Astrocyte of the cerebellum (primary cell): ENCODE data around the gene DCTN5.
A peak's percentile ranks its signal among the peaks of the same experiment; 100 is the strongest.
"Not testable (repeated sequence)": the region's sequence is repeated elsewhere in the genome, so short reads cannot be mapped to it uniquely, and the experiment has no call there.

Source experiments
- DNase-seq: peaks from one replicate; pipeline ENCODE4 v3.0.0-alpha.2; 2011; ENCODE audit warnings: low read depth
- H3K4me3 ChIP-seq: 2 replicates; pipeline ENCODE4 v1.5.1; 2011; ENCODE audit warnings: mild to moderate bottlenecking, low read depth, low read length, moderate library complexity
- in situ Hi-C: cut with HindIII; loops from 2 replicates; pipeline ENCODE4 v1.10.0; 2017; ENCODE audit warnings: low sequenced_read_pairs
- TF ChIP-seq, protein P1 (sequence below): IDR thresholded peaks from 2 replicates; pipeline ENCODE4 v1.5.1; 2012; ENCODE audit warnings: low read length, low read depth, moderate library complexity, mild to moderate bottlenecking; ENCODE audit errors: missing control alignments

The DCTN5 gene

DNA sequence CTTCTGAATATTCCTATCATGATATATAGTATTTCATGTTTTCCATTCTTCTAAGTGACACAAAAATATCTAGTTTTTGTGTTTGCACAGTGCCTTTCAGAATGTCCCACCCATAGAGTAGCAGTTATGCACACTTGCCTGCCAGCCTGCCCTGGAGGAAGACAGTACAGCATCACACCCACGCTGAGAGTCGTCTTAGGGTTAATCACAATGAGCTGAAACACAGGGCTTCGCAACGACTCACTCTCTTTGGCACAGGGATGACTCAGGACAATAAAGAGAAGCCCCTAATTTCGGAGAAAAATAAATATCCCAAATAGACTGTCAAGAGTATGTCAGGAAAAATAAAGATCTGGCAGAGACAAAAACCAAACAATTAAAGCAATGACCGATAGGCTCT lies 33.5 kb upstream of the DCTN5 start:
- TF ChIP-seq, protein P1, sequence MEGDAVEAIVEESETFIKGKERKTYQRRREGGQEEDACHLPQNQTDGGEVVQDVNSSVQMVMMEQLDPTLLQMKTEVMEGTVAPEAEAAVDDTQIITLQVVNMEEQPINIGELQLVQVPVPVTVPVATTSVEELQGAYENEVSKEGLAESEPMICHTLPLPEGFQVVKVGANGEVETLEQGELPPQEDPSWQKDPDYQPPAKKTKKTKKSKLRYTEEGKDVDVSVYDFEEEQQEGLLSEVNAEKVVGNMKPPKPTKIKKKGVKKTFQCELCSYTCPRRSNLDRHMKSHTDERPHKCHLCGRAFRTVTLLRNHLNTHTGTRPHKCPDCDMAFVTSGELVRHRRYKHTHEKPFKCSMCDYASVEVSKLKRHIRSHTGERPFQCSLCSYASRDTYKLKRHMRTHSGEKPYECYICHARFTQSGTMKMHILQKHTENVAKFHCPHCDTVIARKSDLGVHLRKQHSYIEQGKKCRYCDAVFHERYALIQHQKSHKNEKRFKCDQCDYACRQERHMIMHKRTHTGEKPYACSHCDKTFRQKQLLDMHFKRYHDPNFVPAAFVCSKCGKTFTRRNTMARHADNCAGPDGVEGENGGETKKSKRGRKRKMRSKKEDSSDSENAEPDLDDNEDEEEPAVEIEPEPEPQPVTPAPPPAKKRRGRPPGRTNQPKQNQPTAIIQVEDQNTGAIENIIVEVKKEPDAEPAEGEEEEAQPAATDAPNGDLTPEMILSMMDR: no peak
- no peak overlapping the region for H3K4me3 ChIP-seq
- DNase-seq: no peak
- in situ Hi-C loops: no loop called here

GRCh38 chr16:23608194-23608593 lies 33.1 kb upstream of the DCTN5 start:
- TF ChIP-seq, protein P1: no peak
- DNase-seq: peak; percentile 4
- in situ Hi-C loops: no loop called here
- no peak overlapping the region for H3K4me3 ChIP-seq

- no peak for DNase-seq
- in situ Hi-C loops: no loop called here
- TF ChIP-seq, protein P1: no peak
- H3K4me3 ChIP-seq: no peak overlapping the region
Measured at GRCh38 chr16:23609929-23610328, 31.3 kb upstream of the DCTN5 start.

GRCh38 chr16:23610905-23611304 lies 30.4 kb upstream of the DCTN5 start:
- DNase-seq, H3K4me3 ChIP-seq, in situ Hi-C loops: not testable (repeated sequence)

DNA sequence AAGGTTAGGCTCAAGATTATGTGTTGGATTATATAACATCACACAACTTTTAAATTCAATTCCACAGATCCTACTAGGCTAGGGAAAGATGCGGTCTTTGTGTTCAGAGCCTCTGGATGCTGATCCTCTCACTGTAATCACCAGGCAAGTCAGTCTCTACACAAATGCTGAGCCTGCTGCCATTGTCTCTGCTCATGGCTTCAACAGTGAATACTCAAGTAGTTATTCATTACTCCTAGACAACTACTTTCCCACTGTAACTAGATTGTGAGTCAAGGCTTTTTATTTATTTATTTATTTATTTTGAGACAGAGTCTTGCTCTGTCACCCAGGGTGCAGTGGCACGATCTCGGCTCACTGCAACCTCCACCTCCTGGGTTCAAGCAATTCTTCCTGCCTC lies 29.3 kb upstream of the DCTN5 start:
- no peak for DNase-seq
- TF ChIP-seq, protein P1: no peak
- H3K4me3 ChIP-seq: no peak overlapping the region
- in situ Hi-C loops: no loop called here

DNA sequence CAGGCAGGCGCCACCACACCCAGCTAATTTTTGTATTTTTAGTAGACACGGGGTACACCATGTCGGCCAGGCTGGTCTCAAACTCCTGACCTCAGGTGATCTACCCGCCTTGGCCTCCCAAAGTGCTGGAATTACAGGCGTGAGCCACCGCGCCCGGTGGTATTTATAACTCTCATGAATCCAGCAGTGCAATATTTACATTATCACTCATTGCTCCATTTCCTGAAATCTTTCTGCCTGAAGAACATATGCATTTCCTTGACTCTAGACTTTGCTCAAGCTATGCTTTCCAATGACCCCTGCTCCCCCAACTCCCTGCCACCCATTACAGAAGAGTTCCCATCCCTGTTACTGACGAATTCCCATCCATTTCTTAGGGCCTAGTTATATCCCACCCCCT lies 25.5 kb upstream of the DCTN5 start:
- in situ Hi-C loops: no loop called here
- H3K4me3 ChIP-seq: no peak overlapping the region
- no peak for DNase-seq
- TF ChIP-seq, protein P1: no peak

- H3K4me3 ChIP-seq: no peak overlapping the region
- in situ Hi-C loops: no loop called here
- no peak for DNase-seq
- TF ChIP-seq, protein P1: no peak
Measured at GRCh38 chr16:23624092-23624491, 17.2 kb upstream of the DCTN5 start.
